ENCODE measurements around the gene MYZAP.

GRCh38 chr15:57578288-57578900, 13.3 kb upstream of the MYZAP start:
- no peak for TF ChIP-seq EZH2phosphoT487 (IDR thresholded peaks at IDR 0.05; ENCODE audit: borderline replicate concordance, low read length)
- no peak for TF ChIP-seq CTCF (conservative IDR thresholded peaks at IDR 0.05; ENCODE audit: low read depth, low read length)

Measured in PC-3 (cell line).